NCI-H526 treated with DMSO at 0.1 percent for 48 hours (cell line): ENCODE data around the gene CLDN1.

ENCODE experiments used
- DNase-seq: peaks from one replicate; lab custom pipeline; 2025; lab: John Stamatoyannopoulos, UW

Gene CLDN1

GRCh38 chr3:190333961-190334360, 11.7 kb upstream of the CLDN1 start:
- no peak for DNase-seq

- DNase-seq: no peak
Observed at GRCh38 chr3:190330936-190331734, 8.9 kb upstream of the CLDN1 start.

DNA sequence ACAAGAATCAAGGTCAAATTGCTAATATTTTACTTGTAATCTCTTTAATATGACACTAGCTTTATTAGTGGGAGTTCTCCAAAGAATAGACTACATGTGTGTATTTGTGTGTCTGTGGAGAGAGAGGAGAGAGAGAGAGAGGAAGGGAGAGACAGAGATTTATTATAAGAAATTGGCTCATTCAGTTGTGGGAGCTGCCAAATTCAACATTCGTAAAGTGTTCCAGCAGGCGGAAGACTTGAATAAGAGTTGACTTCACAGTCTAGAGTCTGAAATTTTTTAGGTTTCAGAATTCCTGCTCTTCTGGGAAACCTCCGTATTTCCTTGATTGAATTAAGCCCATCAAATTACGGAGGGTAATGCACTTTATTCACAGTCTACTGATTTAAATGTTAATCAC, 4.7 kb upstream of the CLDN1 start:
- no peak for DNase-seq

- DNase-seq: no peak
Observed at GRCh38 chr3:190326361-190326760, 4.1 kb upstream of the CLDN1 start.

GRCh38 chr3:190325923-190326322, 3.7 kb upstream of the CLDN1 start:
- peak; percentile 93 for DNase-seq

- no peak for DNase-seq
Observed at GRCh38 chr3:190323246-190323626, 990 bp upstream of the CLDN1 start.

GRCh38 chr3:190322604-190323245, 479 bp upstream of the CLDN1 start:
- DNase-seq: no peak

GRCh38 chr3:190320594-190321362, 1.5 kb downstream of the CLDN1 start:
- DNase-seq: no peak

DNA sequence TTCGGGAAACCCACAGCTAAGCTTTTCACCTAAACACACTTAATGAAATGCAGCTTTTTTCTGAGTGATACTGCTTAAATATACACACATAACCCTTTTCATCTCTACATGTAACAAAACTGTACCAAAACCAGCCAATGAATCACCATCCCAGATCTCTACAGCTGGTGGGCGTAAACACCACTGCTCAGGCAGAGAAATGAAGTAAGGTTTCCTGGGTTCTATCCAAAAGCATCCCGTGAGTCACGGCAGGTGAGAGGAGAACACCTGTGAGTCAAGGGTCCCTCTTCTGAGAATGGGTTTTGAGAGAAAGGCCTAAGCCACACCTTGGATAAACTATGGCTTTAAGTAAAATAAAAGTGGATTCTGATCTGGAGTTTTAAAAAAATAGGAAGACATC, 2.6 kb downstream of the CLDN1 start:
- DNase-seq: no peak

DNA sequence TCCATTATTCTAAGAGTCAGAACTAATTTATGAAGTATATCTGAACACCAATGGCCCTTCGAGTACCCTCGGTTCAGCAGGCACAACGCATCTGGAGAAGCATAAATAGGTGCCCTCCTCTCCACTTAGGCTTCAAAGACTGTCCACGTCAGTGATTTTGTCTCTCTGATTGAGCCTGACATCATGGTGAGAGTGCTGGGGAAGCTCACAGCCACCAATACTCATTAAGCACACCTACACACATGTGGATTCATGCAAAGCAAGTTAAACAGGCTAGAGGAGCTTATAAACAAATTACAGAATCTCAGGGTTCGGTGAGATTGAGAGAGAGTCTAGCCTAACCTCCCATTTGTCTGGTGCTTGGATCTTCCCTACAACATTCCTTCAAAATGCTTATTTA, 3.6 kb downstream of the CLDN1 start:
- DNase-seq: peak; percentile 71

DNA sequence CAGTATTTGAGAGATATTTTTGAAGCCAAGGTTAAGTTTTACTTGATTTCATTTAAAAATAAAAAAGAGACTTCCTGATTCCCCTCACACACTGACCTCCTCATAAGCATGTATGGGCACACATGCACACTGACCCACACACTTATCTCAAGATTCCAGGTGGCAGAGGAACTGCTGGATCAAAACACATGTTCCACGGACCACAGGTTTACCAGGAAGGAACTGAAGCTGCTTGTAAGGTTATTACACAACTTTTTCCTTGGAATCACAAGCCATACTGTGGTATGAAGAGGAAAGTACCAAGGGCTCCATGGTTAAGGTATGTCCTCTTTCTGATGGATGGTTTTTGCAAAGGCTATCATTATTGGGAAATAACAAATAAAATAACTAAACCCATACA, 7.5 kb downstream of the CLDN1 start:
- no peak for DNase-seq

DNA sequence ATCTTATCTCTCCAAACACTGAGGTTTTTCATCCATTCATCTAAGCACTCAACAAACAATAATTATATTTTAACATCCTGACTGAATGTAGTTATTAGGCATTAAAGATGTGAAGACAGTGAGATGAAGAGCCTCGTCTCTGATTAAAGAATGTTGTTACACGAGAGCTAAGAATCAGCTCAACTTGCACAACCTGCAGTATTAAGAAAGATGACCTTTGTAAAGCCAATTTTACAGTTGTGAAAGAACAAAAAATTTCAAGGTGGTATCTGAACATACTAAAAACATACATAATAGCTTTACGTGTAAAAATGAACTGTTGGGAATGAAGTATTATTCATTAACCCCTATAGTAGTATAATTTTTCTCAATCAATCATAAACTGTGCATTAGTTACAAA, 12.8 kb downstream of the CLDN1 start:
- no peak for DNase-seq

DNA sequence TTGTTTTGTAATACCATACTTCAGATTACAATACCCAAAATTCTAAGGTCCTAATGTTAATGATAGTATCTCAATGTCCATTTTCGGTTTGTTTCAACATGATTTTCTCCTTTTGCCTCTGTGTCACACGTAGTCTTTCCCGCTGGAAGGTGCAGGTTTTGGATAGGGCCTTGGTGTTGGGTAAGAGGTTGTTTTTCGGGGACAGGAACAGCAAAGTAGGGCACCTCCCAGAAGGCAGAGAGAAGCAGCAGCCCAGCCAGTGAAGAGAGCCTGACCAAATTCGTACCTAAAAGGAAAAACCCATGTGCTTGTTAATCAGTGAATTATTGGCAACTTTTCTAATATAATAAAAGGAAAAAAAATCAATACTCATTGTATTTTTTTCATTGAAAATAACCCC, 14.1 kb downstream of the CLDN1 start:
- DNase-seq: no peak

GRCh38 chr3:190307164-190307545, 15.1 kb downstream of the CLDN1 start:
- DNase-seq: no peak

- no peak for DNase-seq
Observed at GRCh38 chr3:190306513-190307163, 15.6 kb downstream of the CLDN1 start.

DNA sequence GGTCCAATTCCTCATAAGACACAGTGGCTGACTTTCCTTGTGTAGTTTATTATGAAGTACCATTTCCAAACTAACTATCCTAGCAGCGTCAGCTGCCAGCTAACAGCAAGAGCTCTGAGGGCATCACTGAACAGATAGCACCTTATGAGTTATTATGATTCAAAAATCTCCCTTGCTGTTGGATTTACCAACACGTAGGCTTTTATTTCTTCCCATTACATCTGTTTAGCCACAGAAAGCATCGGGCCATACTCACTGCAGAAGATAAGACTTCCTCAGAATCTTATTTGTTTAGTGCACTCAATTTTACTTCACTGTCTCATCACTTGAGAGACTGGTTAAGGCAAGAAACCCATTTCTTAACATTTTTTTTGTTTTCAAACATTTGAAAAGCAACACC, 16.2 kb downstream of the CLDN1 start:
- no peak for DNase-seq

GRCh38 chr3:190305406-190305805, 16.8 kb downstream of the CLDN1 start:
- DNase-seq: no peak

- DNase-seq: no peak
Observed at GRCh38 chr3:190303884-190304283, 18.4 kb downstream of the CLDN1 start.

GRCh38 chr3:190302212-190302867, 19.9 kb downstream of the CLDN1 start:
- no peak for DNase-seq

DNA sequence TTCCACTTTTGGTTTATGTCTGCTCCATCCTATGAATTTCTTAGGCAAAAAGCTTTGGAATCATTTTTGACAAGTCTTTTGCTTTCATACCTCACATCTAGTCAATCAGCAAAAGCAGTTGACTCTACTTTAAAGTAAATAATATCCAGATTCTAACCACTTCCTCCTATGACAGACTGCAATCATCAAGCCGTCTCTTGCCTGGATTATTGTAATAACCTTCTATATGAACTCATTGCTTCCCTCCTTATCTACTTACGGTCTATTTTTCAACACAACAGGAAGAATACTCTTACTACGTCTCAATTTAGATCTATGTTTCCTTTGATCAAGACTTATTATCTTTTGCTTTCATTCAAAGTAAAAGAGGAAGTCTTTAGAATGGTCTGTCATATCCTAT, 20.7 kb downstream of the CLDN1 start:
- DNase-seq: no peak

- DNase-seq: no peak
Observed at GRCh38 chr3:190299969-190300368, 22.3 kb downstream of the CLDN1 start.

GRCh38 chr3:190294030-190294429, 28.2 kb downstream of the CLDN1 start:
- no peak for DNase-seq
